SW480 (cell line): ENCODE measurements around the gene TNNI3K.
"Not testable (repeated sequence)": the region's sequence is repeated elsewhere in the genome, so short reads cannot be mapped to it uniquely, and the experiment has no call there.

ENCODE experiments used
- DNase-seq: peaks from one replicate; pipeline ENCODE4 v3.0.0-alpha.2; 2016; ENCODE audit warnings: low spot score

Gene TNNI3K, protein sequence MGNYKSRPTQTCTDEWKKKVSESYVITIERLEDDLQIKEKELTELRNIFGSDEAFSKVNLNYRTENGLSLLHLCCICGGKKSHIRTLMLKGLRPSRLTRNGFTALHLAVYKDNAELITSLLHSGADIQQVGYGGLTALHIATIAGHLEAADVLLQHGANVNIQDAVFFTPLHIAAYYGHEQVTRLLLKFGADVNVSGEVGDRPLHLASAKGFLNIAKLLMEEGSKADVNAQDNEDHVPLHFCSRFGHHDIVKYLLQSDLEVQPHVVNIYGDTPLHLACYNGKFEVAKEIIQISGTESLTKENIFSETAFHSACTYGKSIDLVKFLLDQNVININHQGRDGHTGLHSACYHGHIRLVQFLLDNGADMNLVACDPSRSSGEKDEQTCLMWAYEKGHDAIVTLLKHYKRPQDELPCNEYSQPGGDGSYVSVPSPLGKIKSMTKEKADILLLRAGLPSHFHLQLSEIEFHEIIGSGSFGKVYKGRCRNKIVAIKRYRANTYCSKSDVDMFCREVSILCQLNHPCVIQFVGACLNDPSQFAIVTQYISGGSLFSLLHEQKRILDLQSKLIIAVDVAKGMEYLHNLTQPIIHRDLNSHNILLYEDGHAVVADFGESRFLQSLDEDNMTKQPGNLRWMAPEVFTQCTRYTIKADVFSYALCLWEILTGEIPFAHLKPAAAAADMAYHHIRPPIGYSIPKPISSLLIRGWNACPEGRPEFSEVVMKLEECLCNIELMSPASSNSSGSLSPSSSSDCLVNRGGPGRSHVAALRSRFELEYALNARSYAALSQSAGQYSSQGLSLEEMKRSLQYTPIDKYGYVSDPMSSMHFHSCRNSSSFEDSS

DNA sequence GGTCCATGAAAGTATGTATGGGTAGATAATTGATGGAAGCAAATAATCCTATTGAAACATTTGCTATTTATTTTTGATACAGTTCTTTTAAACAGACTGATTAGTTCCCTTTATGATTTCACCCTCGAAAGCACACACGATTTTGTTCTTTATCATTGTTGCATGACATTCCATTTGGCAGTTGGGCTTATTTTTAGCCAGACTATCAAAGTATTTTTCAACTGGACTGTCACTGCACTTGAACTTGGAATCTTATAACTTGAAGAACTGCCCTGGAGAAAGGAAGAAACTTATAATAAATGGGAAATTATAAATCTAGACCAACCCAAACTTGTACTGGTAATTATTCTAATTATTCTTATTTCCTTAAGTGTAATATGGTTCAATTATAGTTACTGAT is at the start of gene TNNI3K:
TNNI3K (plus strand) TSS at position 235 of the 400 bp plus-strand sequence; CDS start at position 300, 65 bp downstream.
- DNase-seq = no peak

DNA sequence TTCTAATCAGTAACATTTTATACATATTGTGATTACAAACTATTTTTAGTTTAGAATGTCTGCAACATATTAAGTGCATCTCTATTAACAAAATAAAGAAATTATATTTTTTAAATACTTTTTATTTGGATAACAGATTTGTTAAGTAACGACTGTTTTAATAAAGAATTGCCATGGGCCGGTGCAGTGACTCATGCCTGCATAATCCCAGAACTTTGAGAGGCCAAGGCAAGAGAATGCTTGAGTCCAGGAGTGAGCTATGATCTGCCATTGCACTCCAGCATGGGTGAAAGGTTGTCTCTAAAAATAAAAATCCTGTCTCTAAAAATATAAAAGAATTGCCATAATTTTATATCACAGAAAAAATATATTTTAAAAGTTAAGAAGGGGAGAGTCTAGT is 41.3 kb upstream of the TNNI3K start:
- no peak for DNase-seq

DNA sequence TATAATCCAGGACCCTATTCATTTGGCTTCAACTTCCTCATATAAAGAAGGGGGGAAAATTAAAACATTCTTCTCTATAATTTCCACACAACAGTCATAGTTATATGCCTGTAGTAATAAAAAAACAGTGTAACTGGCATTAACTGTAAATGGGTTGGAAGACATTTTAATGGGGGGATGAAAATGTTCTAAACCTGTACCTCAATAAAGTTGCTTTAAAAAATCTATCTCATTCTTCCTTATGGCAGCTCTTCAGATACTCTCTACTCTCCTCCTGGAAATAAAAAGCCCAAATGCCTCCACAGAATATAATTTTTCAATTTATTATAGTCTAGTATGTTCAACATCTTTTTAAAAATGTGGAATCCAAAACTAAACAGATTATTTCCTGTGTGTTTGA is 39.8 kb upstream of the TNNI3K start:
- DNase-seq = no peak

DNA sequence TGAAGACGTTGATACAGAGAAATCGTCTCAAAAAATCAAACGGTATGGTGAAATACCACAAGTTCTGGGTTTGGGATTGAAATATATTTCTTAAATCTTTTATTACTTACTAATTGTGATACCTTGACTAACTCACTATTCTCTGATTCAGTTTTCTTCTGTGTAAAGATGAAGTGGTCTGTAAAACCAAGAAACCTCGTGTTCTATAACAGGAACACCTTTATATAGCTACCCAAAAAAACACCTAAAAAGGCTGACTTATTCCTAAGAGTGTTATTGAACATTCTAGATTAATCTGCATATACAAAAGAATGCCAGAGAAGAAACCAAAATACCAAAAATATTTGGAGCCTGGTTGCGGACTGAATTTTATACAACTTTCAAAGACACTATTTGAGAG is 37.9 kb upstream of the TNNI3K start:
- DNase-seq = no peak

DNA sequence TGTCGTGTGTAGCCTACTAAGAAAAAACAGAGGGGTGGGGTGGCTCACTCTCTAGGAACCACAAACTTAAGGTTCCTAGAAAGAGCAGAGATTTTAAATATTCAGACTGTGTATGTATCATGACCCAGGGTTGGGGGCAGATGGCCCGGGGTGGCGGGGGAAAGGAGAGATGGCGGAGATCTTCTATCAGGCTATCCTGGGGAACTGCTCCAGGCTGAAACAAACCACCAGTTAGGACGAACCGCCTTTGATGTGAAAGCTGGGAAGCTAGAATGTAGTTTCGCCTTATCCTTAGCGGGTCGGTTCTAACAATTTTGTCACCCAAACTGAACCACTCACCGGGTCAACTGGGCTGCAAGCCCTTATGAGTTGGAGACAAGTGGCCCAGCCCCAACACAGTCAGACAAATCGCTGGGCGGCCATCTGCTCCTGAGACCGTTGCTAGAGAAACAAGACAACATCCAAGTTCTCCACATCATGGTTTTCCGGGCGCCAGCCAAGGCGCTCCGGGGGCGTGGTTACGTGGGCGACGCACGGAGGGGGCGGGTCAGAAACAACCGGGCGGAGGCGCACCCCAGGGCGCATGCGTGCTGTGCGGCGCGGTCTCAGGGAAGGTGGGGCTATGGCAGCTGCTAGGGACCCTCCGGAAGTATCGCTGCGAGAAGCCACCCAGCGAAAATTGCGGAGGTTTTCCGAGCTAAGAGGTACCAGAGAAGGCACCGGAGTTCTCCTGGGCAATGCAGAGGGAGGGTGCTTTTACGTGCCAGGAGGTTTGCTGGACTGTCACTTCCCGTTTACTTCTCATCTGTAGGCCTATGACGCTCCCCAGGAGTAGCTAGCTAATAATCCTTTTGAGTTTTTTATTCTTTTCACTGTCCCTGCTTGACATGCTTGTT is 37.3 kb upstream of the TNNI3K start, which contains the start of the genes FPGT and LRRIQ3:
FPGT (plus strand) TSS at position 586 of the 896 bp plus-strand sequence; CDS start at position 623, 37 bp downstream.
LRRIQ3 (minus strand) TSS at position 520 of the 896 bp plus-strand sequence. CDS start 14,492 bp downstream, outside the sequence.
- DNase-seq = peak; percentile 90

DNA sequence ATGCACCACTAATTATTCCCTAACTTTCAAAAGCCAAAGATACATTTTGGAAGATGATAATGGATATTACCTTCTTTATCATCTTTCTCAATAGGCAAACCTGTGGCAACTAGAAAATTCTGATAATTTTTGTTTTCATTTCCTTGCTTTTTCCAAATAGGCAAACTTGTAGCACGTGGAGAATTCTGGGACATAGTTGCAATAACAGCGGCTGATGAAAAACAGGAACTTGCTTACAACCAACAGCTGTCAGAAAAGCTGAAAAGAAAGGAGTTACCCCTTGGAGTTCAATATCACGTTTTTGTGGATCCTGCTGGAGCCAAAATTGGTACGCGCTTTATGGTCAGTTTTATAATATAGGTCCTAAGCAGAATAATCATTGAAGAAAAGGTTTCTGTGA is 35.7 kb upstream of the TNNI3K start:
- no peak for DNase-seq

DNA sequence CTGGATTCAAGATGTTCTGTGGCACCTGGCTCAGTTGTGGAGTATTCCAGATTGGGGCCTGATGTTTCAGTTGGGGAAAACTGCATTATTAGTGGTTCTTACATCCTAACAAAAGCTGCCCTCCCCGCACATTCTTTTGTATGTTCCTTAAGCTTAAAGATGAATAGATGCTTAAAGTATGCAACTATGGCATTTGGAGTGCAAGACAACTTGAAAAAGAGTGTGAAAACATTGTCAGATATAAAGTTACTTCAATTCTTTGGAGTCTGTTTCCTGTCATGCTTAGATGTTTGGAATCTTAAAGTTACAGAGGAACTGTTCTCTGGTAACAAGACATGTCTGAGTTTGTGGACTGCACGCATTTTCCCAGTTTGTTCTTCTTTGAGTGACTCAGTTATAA is 29.9 kb upstream of the TNNI3K start:
- DNase-seq = no peak

DNA sequence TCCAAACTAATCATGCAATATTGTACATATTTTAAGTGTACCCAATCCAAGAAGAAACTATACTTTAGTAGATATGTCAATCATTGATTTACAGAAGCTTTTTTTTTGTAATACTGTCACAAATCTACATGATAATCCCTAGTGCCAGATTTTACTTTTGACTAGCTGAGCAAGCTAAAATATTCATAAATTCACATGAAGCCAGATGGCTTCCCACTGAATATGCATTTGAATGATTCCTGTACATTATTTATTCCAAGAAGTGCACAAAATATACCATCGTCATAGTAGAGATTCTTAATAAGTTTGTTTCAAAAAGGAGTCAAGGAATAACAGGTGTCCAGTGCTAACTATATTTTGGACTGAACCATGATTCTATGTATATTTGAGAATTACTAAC is 20.0 kb upstream of the TNNI3K start:
- DNase-seq = no peak

DNA sequence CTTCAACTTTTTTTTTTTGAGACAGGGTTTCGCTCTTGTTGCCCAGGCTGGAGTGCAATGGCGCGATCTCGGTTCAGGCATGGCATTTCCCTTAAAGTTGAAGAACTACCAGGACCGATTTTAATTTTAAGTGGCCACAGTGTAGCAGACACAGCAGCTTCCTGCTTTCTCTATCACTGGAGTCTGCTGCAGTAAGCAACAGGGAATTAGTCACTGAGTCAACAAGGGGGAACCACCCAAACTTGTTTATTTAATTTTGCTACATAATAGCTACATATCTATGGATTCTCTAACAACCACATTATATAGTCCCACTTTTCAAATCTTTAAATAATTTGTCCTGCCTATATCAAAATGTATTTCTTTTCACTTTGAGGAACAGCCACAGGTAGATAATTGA is 12.5 kb upstream of the TNNI3K start:
- no peak for DNase-seq

DNA sequence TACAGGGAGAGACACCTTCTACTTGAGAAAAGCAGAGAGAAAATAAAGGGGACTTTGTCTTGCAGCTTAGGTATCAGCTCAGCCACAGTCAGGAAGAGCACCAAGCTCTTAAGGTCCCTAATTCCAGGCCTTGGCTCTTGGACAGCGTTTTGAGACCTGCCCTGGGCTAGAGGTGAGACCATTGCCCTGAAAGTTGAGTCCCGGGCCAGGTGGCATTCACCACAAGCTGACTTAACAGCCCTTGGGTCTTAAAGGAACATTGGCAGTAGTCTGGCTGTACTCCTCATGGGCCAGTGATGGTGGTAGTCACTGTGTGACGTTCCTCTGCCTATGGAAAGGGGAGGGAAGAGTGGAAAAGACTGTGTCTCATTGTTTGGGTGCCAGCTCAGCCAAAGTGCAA is 11.7 kb upstream of the TNNI3K start:
- DNase-seq = no peak

DNA sequence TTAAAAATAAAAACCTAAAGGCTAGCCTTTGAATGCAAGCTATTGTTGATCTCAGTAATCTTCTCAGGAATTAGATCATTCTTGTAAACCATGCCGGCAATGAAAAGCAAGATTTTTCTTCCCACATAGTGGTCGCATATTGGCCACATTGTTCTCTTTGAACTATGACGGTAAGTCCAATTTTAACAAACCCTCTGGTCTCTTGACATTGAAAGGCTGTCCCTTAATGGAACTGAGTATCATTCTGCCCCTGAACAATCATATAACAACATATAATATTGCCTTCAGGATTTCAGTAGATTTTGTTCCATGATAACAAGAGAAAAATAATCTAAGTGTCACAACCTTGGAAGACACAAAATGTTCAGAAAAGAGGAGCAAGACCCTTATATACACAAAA is 1.3 kb downstream of the TNNI3K start:
- DNase-seq = no peak

DNA sequence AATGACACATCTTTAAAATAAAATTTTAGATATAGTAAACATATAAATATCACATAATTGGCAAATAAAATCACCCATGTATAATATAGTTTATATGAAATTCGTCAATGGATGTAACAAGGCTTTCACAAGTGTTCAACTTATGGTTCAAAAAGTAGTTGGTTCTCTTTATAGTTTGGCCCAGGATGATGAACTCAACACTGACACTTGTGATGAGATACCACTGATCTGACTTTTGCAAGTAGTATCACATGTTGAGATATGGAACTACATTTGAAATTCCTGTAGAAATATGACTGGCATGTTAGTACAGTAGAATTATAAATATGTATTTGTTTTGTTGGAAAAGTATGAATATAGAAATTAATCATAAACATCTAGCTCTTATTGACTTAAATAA is 1.8 kb downstream of the TNNI3K start:
- DNase-seq = no peak

DNA sequence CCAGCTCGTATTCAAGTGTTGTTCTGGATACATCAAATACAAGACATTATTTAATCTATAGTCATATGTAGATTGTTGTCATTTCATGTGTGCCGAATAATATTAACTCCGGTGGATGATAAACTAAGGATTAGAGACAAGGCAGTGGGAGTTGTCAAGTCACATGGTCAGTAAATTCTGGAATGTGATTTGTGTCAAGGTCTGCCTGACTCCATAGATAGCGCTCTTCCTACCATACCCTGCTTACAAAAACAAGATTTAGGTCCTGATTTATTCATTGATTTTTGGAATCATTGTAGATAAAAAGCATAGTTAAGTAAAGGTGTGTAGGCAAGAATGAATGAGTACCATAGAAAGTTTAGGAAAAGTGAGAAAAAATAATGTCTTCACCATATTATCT is 2.6 kb downstream of the TNNI3K start:
- DNase-seq = no peak

DNA sequence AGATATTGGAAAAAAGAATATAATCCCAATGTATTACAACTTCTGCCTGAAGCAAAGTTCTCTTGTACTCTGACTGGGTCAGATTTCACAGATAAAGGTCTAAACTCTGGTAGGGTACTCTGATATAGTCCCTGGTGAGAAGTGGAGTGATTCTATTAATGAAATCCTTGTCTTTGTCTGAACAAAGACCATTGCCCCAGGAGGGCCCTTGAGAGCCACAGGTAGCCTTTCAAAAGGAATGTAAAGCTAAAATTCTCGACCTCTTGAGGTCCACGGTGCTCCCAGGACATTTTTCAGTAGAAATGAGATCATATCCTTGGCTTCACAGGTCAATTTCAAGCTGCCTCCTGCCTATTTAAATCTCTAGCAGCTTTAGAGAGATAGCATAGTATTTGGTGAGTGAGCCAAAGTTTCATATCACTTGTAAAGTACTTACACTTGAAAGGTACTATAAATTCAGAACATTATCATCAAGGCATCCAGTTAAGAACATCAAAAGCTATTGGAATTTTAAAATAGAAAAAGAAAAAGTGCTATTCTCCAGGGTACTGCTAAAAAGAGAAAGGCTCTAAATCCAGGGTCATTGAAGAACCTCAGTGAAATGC is 10.1 kb downstream of the TNNI3K start:
- no peak for DNase-seq

DNA sequence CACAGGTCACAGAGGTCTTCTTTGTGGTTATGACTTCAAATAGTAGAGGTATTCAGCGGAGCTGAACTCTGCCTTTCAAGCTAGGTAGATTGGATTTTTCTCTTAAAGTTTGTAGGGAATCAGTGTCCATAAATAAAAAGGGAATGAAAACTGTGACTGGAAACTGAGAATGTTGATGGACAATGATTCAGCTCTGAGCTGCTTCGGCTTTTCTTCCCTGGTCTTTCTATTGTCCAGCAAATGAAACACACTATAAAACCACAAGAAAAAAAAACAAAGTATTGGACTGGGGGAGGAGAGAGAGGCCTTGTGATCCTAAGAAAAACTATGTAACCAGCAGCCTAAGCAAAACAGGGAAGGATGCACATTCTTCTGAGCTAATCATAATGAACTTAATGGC is 11.1 kb downstream of the TNNI3K start:
- DNase-seq = no peak

DNA sequence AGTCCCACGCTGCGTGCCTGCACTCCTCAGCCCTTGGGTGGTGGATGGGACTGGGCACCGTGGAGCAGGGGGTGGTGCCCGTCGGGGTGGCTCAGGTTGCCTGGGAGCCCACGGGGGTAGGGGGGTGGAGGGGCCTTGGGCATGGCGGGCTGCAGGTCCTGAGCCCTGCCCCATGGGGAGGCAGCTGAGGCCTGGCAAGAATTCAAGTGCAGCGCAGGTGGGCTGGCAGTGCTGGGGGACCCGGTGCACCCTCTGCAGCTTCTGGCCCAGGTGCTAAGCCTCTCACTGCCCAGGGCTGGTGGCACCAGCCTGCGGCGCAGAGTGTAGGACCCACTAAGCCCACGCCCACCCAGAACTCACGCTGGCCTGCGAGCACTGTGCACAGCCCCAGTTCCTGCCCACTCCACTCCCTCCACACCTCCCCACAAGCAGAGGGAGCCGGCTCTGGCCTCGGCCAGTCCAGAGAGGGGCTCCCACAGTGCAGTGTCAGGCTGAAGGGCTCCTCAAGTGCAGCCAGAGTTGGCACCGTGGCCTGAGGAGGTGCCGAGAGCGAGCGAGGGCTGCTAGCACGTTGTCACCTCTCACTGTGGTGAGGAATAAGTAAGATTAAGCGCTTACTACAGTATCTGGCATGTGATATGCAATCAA is 12.8 kb downstream of the TNNI3K start:
- DNase-seq = no peak

DNA sequence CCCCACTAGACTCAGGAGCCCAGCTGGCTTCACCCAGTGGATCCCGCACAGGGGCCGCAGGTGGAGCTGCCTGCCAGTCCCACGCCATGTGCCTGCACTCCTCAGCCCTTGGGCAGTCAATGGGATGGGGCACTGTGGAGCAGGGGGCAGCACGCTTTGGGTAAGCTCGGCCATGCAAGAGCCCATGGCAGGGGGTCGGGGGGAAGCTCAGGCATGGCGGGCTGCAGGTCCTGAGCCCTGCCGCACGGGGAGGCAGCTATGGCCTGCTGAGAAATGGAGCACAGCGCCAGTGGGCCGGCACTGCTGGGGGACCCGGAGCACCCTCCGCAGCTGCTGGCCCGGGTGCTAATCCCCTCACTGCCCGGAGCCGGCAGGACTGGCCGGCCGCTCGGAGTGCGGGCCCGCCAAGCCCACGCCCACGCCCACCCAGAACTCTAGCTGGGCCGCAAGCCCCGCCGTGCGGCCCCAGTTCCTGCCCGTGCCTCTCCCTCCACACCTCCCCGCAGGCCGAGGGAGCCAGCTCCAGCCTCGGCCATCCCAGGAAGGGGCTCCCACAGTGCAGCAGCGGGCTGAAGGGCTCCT is 18.1 kb downstream of the TNNI3K start:
- not testable (repeated sequence) for DNase-seq

DNA sequence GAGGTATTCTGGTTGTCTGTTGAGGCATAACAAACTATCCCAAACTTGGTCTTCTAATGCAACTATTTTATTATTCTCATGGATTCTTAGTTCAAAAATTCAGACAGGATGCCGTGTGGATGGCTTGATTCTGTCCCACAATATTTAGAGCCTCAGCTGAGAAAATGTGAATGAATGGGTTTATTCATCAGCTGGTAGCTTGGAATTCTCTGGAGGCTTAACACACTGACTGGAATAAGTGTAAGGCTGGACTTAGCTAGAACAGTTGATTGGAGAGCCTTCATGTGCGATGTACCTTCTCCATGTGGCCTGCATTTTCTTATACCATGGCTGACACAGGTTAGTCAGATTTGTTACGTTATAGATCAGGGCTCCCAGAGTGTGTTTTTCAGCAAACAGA is 30.8 kb downstream of the TNNI3K start:
- DNase-seq = no peak

DNA sequence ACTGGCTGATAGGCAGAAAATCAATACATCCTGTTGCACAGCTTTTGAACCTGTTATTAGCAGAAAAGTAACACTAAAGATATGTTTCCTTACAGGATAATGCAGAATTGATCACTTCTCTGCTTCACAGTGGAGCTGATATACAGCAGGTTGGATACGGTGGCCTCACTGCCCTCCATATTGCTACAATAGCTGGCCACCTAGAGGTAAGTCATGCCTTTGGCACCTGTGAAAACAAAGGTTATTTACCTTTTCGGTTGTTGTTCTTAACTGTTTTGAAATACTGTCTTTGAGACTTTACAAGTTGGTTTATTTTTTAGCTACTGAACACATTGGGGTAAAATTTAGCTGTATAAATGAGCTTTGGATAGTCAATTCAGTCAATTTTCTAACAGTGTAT is 36.3 kb downstream of the TNNI3K start:
- no peak for DNase-seq

DNA sequence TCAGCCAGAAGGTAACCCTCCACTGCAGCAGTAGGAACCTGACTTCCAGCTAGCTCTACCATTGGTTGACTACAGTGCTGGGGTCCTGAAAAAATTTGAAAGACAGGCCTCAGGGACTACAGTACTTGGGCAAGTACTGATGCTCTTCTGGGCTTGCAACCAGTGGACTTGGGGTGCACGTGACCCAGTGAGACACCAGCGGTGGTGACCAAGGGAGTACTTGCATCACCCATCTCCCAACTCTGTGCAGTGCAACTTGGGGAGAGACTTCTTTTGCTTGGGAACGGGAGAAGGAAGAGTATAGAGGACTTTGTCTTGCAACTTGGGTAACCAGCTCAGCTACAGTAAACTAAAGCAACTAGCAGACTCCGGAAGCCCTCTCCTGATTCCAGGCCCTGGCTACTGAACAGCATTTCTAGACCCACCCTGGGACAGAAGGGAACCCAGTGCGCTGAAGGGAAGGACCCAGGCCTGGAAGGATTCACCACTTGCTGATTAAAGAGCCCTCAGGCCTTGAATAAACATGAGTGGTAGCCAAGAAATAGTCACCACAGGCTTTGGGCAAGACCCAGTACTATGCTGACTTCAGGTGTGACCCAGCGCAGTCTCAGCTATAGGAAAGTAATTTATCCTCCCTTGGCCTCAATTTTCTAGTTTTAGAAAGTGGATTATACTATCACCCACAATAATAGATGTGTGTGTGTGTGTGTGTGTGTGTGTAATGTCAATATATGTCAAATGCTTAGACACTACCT is 45.6 kb downstream of the TNNI3K start:
- no peak for DNase-seq
